HuH-7.5 (cell line): ENCODE results near the gene MORN5.
A peak's percentile ranks its signal among the peaks of the same experiment; 100 is the strongest.

Experiments
- DNase-seq: peaks from one replicate; pipeline ENCODE4 v3.0.0; 2011; ENCODE audit warnings: low spot score

The MORN5 gene

GRCh38 chr9:122191584-122191983, 31.9 kb downstream of the MORN5 start:
- DNase-seq: no peak

GRCh38 chr9:122192261-122192875, 32.7 kb downstream of the MORN5 start:
- no peak for DNase-seq

GRCh38 chr9:122192914-122193525, 33.3 kb downstream of the MORN5 start:
- DNase-seq: no peak

GRCh38 chr9:122193651-122194050, 33.9 kb downstream of the MORN5 start:
- DNase-seq: no peak

GRCh38 chr9:122195875-122196274, 36.2 kb downstream of the MORN5 start:
- no peak for DNase-seq

- DNase-seq: no peak
Observed at GRCh38 chr9:122197426-122197825, 37.7 kb downstream of the MORN5 start.

- DNase-seq: no peak
Observed at GRCh38 chr9:122197882-122198281, 38.2 kb downstream of the MORN5 start.

- no peak for DNase-seq
Observed at GRCh38 chr9:122200960-122201595, 41.4 kb downstream of the MORN5 start.

- DNase-seq: no peak
Observed at GRCh38 chr9:122201641-122202040, 41.9 kb downstream of the MORN5 start.

GRCh38 chr9:122202111-122202510, 42.4 kb downstream of the MORN5 start:
- no peak for DNase-seq

- no peak for DNase-seq
Observed at GRCh38 chr9:122204055-122204454, 44.3 kb downstream of the MORN5 start.

GRCh38 chr9:122204491-122204890, 44.8 kb downstream of the MORN5 start:
- DNase-seq: no peak

- no peak for DNase-seq
Observed at GRCh38 chr9:122205176-122205575, 45.5 kb downstream of the MORN5 start.

GRCh38 chr9:122206118-122207046, 46.7 kb downstream of the MORN5 start:
- DNase-seq: no peak

- DNase-seq: no peak
Observed at GRCh38 chr9:122207096-122207495, 47.4 kb downstream of the MORN5 start.

GRCh38 chr9:122209451-122209850, 49.7 kb downstream of the MORN5 start:
- DNase-seq: no peak

- no peak for DNase-seq
Observed at GRCh38 chr9:122212473-122213004, 52.8 kb downstream of the MORN5 start.

GRCh38 chr9:122213102-122213588, 53.4 kb downstream of the MORN5 start:
- no peak for DNase-seq

GRCh38 chr9:122213589-122214413, 54.1 kb downstream of the MORN5 start:
- peak; percentile 97 for DNase-seq

GRCh38 chr9:122214507-122214906, 54.8 kb downstream of the MORN5 start:
- no peak for DNase-seq

GRCh38 chr9:122215663-122216062, 56.0 kb downstream of the MORN5 start:
- no peak for DNase-seq
